Nephron progenitor cell (in vitro differentiated cells): Measurements from ENCODE around the gene EIPR1.

ENCODE experiments used
- DNase-seq: peaks from one replicate; pipeline ENCODE4 v3.0.0; 2021
- H3K27ac Mint-ChIP-seq: 2 replicates; pipeline ENCODE4 v1.8.0; 2021; ENCODE audit warnings: mild to moderate bottlenecking, moderate library complexity, mixed read lengths
- H3K27me3 Mint-ChIP-seq: 2 replicates; pipeline ENCODE4 v1.8.0; 2021; ENCODE audit warnings: mild to moderate bottlenecking, low read depth, mixed read lengths; ENCODE audit not compliant: poor library complexity
- H3K36me3 Mint-ChIP-seq: 2 replicates; pipeline ENCODE4 v1.8.0; 2021; ENCODE audit warnings: low read depth, mixed read lengths
- H3K4me1 Mint-ChIP-seq: 2 replicates; pipeline ENCODE4 v1.8.0; 2021; ENCODE audit warnings: mixed read lengths
- H3K4me3 Mint-ChIP-seq: 2 replicates; pipeline ENCODE4 v1.8.0; 2021; ENCODE audit warnings: mild to moderate bottlenecking, moderate library complexity, mixed read lengths
- H3K9me3 Mint-ChIP-seq: 2 replicates; pipeline ENCODE4 v1.8.0; 2021; ENCODE audit warnings: mild to moderate bottlenecking, moderate library complexity, mixed read lengths
- TF ChIP-seq, protein P1 (sequence below): fragments of 200-600 bp; sonication (generic); IDR thresholded peaks from 2 replicates; pipeline ENCODE4 v1.5.0; 2021; ENCODE audit warnings: antibody characterized with exemption

EIPR1 gene

DNA sequence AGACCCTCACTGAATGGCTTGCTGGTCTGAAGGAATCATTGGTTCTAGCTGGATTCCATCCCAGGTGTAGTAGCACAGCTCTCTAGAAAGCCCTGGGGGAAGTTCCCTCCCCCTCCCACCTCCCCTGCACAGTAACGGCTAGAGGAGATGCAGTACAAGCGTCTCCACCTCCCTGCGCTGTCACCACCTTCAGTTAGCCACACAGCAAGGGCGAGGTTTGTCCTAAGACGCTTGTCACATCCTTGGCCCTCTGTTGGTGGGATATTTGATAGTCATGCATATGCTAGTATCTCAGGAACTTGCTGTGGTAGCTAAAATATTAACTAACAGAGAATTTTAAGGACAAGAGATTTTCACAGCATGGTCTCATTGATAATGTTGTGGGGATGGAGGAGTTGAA is 21.2 kb upstream of the EIPR1 start:
- H3K4me3 Mint-ChIP-seq: no peak overlapping the region
- TF ChIP-seq, protein P1, sequence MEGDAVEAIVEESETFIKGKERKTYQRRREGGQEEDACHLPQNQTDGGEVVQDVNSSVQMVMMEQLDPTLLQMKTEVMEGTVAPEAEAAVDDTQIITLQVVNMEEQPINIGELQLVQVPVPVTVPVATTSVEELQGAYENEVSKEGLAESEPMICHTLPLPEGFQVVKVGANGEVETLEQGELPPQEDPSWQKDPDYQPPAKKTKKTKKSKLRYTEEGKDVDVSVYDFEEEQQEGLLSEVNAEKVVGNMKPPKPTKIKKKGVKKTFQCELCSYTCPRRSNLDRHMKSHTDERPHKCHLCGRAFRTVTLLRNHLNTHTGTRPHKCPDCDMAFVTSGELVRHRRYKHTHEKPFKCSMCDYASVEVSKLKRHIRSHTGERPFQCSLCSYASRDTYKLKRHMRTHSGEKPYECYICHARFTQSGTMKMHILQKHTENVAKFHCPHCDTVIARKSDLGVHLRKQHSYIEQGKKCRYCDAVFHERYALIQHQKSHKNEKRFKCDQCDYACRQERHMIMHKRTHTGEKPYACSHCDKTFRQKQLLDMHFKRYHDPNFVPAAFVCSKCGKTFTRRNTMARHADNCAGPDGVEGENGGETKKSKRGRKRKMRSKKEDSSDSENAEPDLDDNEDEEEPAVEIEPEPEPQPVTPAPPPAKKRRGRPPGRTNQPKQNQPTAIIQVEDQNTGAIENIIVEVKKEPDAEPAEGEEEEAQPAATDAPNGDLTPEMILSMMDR: no peak
- peaks cover 75% of the 10 kb centered on the region for H3K36me3 Mint-ChIP-seq
- peaks cover 20% of the 10 kb centered on the region for H3K4me1 Mint-ChIP-seq
- no peak overlapping the region for H3K27ac Mint-ChIP-seq
- peaks cover 2% of the 10 kb centered on the region for H3K27me3 Mint-ChIP-seq
- DNase-seq: no peak
- peaks cover 48% of the 10 kb centered on the region for H3K9me3 Mint-ChIP-seq

DNA sequence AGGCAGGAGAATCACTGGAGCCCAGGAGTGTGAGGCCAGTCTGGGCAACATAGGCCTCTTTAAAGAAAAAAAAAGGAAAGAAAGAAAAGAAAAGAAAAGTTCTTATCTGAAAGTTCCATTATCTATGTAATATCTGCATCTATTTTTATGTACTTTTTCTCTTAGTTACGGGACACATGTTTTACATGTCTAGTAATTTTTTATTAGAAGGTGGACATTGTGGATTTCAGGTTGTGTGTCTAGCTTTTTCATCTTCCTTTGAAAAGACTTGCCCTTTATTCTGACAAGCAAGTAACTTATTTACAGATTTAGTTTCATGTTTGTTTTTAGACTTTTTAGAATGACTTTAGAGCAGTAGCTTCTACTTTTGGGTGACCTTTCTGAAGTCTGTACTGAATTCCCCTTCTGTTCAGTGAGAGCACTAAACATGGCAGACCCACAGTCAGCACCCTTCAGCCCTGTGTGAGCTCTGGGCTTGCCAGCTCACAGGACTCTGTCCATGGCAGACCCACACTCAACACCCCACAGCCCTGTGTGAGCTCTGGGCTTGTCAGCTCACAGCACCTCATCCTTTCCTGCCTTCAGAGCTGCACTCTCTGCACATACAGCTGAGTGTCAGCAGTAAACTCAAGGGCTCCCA is 19.4 kb upstream of the EIPR1 start:
- DNase-seq: no peak
- Mint-ChIP-seq H3K27ac (no peak overlapping the region), H3K27me3 (peaks cover 2% of the 10 kb centered on the region), H3K4me3 (no peak overlapping the region), H3K9me3 (peaks cover 50% of the 10 kb centered on the region), H3K4me1 (peaks cover 20% of the 10 kb centered on the region), H3K36me3 (peaks cover 81% of the 10 kb centered on the region)
- TF ChIP-seq, protein P1: no peak

DNA sequence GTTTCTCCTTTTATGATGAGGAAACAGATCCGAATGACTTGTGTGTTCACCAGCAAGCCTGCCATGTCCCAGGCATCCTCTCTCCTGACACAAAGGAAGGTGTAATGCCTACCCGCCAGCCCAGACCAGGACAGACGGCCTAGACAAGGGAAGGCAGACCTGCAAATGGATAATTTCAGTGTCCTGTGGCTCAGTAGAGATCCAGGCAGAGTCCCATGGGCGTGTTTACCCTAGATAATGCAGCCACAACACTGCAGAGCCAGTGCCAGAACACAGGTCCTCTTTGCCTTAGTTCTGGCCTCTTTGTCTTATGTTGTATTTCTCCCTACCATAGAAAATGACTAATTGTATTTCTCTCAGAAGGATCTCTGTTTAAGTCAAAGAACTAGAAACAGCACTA is 14.6 kb upstream of the EIPR1 start:
- Mint-ChIP-seq H3K36me3 (peaks cover 90% of the 10 kb centered on the region), H3K4me3 (no peak overlapping the region), H3K27me3 (peaks cover under 1% of the 10 kb centered on the region), H3K27ac (no peak overlapping the region), H3K9me3 (peaks cover 36% of the 10 kb centered on the region), H3K4me1 (no peaks in the 10 kb centered on the region)
- TF ChIP-seq, protein P1: no peak
- DNase-seq: no peak

DNA sequence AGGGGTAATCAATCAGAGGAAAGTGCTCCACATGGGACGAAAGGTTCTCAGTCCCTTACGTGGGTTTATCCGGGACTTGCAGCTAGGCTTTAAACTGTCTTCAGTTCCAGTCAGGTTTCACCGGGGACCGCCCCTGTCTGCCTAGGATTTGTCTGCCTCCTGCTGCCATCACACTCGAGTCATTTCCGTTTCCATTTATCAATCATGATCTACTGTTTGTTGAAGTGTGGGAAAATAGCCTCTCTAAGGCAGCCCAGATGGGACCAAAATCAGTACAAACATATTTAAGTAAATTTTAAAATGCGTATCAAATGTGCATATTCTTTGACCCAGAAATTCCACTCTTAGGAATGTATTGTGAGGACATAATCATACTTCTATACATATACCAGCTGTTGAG is 12.4 kb upstream of the EIPR1 start:
- no peaks in the 10 kb centered on the region for H3K4me1 Mint-ChIP-seq
- peaks cover 14% of the 10 kb centered on the region for H3K9me3 Mint-ChIP-seq
- H3K4me3 Mint-ChIP-seq: no peak overlapping the region
- H3K27me3 Mint-ChIP-seq: no peaks in the 10 kb centered on the region
- H3K27ac Mint-ChIP-seq: no peak overlapping the region
- peaks cover 75% of the 10 kb centered on the region for H3K36me3 Mint-ChIP-seq
- no peak for DNase-seq
- TF ChIP-seq, protein P1: no peak

DNA sequence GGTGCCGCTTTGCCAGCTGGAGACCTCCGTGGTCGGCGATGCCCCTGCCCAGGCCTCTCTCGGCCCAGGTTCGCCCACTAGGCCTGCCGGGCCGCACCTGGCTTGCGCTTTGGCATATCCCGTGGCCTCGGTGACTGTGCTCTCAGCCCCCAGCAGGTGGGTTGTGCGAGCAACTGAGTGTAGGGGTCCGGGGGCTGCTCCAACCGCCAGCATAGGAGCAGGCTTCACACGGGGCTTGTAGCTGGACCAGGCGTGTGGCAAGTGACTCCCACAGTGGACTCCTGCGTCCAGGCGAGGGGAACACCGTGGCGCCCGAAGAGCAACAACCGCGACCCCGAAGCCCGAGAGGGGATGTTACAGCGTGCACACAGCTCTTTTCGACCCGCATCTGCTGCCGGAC is 11.6 kb upstream of the EIPR1 start:
- no peaks in the 10 kb centered on the region for H3K4me1 Mint-ChIP-seq
- H3K27me3 Mint-ChIP-seq: no peaks in the 10 kb centered on the region
- no peak overlapping the region for H3K27ac Mint-ChIP-seq
- no peak overlapping the region for H3K4me3 Mint-ChIP-seq
- DNase-seq: no peak
- TF ChIP-seq, protein P1: no peak
- H3K36me3 Mint-ChIP-seq: peaks cover 66% of the 10 kb centered on the region
- H3K9me3 Mint-ChIP-seq: peaks cover 6% of the 10 kb centered on the region

DNA sequence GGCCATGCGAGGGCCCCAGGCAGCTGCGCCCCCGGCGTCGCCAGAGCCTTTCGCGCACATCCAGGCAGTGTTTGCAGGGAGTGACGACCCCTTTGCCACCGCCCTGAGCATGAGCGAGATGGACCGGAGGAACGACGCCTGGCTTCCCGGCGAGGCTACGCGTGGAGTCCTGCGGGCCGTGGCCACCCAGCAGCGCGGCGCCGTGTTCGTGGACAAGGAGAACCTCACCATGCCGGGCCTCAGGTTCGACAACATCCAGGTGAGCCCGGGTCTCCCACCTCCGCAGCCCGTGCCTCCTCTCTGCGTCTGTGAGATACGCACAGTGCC is 10.8 kb upstream of the EIPR1 start:
- Mint-ChIP-seq H3K9me3 (no peaks in the 10 kb centered on the region), H3K27ac (no peak overlapping the region), H3K4me3 (no peak overlapping the region), H3K36me3 (peaks cover 58% of the 10 kb centered on the region), H3K27me3 (no peaks in the 10 kb centered on the region), H3K4me1 (no peaks in the 10 kb centered on the region)
- TF ChIP-seq, protein P1: no peak
- no peak for DNase-seq
